Caco-2 (cell line): ENCODE measurements around the gene TRIM2. TPM values are rescaled to one million over a fixed set of nuclear protein-coding genes. Genes with fewer than 3 reads are reported as not detected.

Experiments used
- BruUV-seq: library from RNA; stranded (reverse); fragments of 400-500 nt; replicated peaks from 2 replicates; lab custom pipeline; 2021; lab: Mats Ljungman, UMichigan
- CTCF ChIA-PET: fragments of 300-600 bp; sonication (Branson Sonifier 250); formaldehyde crosslinking; loops from one replicate; lab custom pipeline; 2022; ENCODE audit warnings: antibody characterized with exemption; lab: Charles Lee
- POLR2A ChIA-PET: fragments of 300-600 bp; sonication (Branson Sonifier 250); formaldehyde crosslinking; loops from one replicate; lab custom pipeline; 2022; ENCODE audit warnings: antibody characterized with exemption; lab: Charles Lee
- DNase-seq, 2 experiments: peaks; one replicate each; pipeline versions ENCODE4 v3.0.0 to v3.0.0-alpha.2; 2020 to 2022
- H3K27me3 ChIP-seq: replicated peaks from 2 replicates; pipeline ENCODE4 v1.6.0; 2011; ENCODE audit warnings: low read length; ENCODE audit not compliant: control insufficient read depth, insufficient read depth
- H3K36me3 ChIP-seq: 2 replicates; pipeline ENCODE4 v1.5.1; 2011; ENCODE audit warnings: low read length; ENCODE audit not compliant: control insufficient read depth, insufficient read depth
- H3K4me1 ChIP-seq: fragments of 250-450 bp; sonication (Bioruptor Pico); 2 replicates; pipeline ENCODE4 v1.5.1; 2020; ENCODE audit warnings: mild to moderate bottlenecking
- H3K4me3 ChIP-seq: 2 replicates; pipeline ENCODE4 v1.5.1; 2011; ENCODE audit warnings: low read depth, mild to moderate bottlenecking, control low read depth, low read length
- H3K9me3 ChIP-seq: fragments of 250-450 bp; sonication (Bioruptor Pico); 2 replicates; pipeline ENCODE4 v1.5.1; 2020; ENCODE audit warnings: mild to moderate bottlenecking, moderate library complexity
- H3K27ac Mint-ChIP-seq: one replicate; pipeline ENCODE4 v1.8.0; 2022; ENCODE audit warnings: mixed read lengths; ENCODE audit not compliant: unreplicated experiment
- H3K27me3 Mint-ChIP-seq: one replicate; pipeline ENCODE4 v1.8.0; 2022; ENCODE audit warnings: mixed read lengths; ENCODE audit not compliant: insufficient read depth, unreplicated experiment
- H3K36me3 Mint-ChIP-seq: one replicate; pipeline ENCODE4 v1.8.0; 2022; ENCODE audit warnings: mild to moderate bottlenecking, mixed read lengths; ENCODE audit not compliant: insufficient read depth, unreplicated experiment
- H3K4me1 Mint-ChIP-seq: one replicate; pipeline ENCODE4 v1.8.0; 2022; ENCODE audit warnings: low read depth, mixed read lengths; ENCODE audit not compliant: unreplicated experiment
- H3K4me3 Mint-ChIP-seq: one replicate; pipeline ENCODE4 v1.8.0; 2022; ENCODE audit warnings: mild to moderate bottlenecking, moderate library complexity, mixed read lengths; ENCODE audit not compliant: unreplicated experiment
- H3K9me3 Mint-ChIP-seq: one replicate; pipeline ENCODE4 v1.8.0; 2022; ENCODE audit warnings: mixed read lengths; ENCODE audit not compliant: unreplicated experiment
- intact Hi-C: fragments of 100-400 bp; cut with micrococcal nuclease; formaldehyde crosslinking; loops from one replicate; pipeline ENCODE4 v1.10.0; 2022; ENCODE audit not compliant: unreplicated experiment
- total RNA-seq: library from RNA; stranded (reverse); gene quantifications from 2 replicates; pipeline ENCODE4 v1.2.3, GENCODE V29; 2022
- TF ChIP-seq, protein P1 (sequence below), 2 experiments: fragments of 200-600 bp in 1 of 2; IDR thresholded peaks; 1 replicate in 1 of 2; 2 replicates in 1 of 2; pipeline versions ENCODE4 v1.5.1 to v1.8.0; 2011 to 2022; ENCODE audit warnings: antibody characterized with exemption in 1 of 2, control low read depth in 1 of 2, inconsistent platforms in 1 of 2, low read depth in 1 of 2, low read length in 1 of 2, mild to moderate bottlenecking in 1 of 2, moderate library complexity in 1 of 2; ENCODE audit not compliant: insufficient read depth in 1 of 2, severe bottlenecking in 1 of 2, unreplicated experiment in 1 of 2

Gene TRIM2
- total RNA-seq, 1 experiment from 2014 or later: 62.3 TPM

DNA sequence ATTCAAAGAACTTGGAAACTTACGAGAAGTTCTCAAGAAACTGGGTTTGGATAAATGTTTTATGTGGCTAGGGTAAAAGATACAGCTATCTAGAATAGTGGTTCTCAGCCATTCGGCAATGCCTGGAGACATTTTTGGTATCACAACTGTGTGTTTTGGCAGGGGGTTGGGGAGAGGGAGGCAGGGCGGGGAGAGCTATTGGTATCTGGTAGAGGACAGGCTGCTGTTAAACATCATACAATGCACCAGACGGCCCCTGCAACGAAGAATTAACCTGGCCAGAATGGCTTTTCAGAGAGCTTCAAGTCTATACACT, 89.5 kb downstream of the TRIM2 start:
- no TSS peak for BruUV-seq
- H3K9me3 Mint-ChIP-seq: no peaks in the 10 kb centered on the region
- DNase-seq: no peak
- ChIA-PET POLR2A (no interaction called here), CTCF (interaction anchor here (1.9 kb wide), 1 partner anchor 151 kb away, joined by 7 read pairs; no protein-coding TSS in a partner anchor)
- Histone ChIP-seq H3K4me3 (no peak overlapping the region), H3K27me3 (no peaks in the 10 kb centered on the region), H3K9me3 (no peaks in the 10 kb centered on the region; the same call in 1 of the 2 replicates), H3K4me1 (no peaks in the 10 kb centered on the region), H3K36me3 (no peaks in the 10 kb centered on the region)
- peaks cover 12% of the 10 kb centered on the region for H3K36me3 Mint-ChIP-seq
- intact Hi-C loops: no loop called here
- TF ChIP-seq, protein P1, sequence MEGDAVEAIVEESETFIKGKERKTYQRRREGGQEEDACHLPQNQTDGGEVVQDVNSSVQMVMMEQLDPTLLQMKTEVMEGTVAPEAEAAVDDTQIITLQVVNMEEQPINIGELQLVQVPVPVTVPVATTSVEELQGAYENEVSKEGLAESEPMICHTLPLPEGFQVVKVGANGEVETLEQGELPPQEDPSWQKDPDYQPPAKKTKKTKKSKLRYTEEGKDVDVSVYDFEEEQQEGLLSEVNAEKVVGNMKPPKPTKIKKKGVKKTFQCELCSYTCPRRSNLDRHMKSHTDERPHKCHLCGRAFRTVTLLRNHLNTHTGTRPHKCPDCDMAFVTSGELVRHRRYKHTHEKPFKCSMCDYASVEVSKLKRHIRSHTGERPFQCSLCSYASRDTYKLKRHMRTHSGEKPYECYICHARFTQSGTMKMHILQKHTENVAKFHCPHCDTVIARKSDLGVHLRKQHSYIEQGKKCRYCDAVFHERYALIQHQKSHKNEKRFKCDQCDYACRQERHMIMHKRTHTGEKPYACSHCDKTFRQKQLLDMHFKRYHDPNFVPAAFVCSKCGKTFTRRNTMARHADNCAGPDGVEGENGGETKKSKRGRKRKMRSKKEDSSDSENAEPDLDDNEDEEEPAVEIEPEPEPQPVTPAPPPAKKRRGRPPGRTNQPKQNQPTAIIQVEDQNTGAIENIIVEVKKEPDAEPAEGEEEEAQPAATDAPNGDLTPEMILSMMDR (IDR thresholded peaks at IDR 0.05; ENCODE audit: insufficient read depth in 1 of 2, low read depth in 1 of 2, low read length in 1 of 2, severe bottlenecking in 1 of 2, unreplicated experiment in 1 of 2): no peak
- no peaks in the 10 kb centered on the region for H3K27me3 Mint-ChIP-seq
- no peak overlapping the region for H3K4me3 Mint-ChIP-seq
- H3K27ac Mint-ChIP-seq: no peak overlapping the region
- peaks cover 8% of the 10 kb centered on the region for H3K4me1 Mint-ChIP-seq

DNA sequence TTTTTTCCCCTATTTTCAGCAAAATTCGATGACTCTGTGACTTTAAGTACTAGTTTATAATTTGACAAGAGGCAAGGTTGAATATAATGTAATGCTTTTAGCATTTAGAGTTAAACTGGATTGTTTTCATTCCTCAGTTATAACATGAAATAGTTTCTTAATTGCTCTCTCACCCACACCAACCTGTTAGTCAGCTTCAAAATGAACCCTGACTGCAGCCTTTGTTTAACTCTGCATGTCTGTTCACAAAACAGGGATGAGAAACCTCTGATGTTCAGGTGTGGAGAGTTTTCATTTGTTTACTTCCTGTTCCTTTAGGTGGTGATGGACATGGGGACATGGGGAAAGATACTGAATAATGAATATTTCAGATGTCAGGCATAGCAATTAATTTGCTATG, 90.4 kb downstream of the TRIM2 start:
- peaks cover 18% of the 10 kb centered on the region for H3K36me3 Mint-ChIP-seq
- POLR2A ChIA-PET: no interaction called here
- no peak overlapping the region for H3K4me3 Mint-ChIP-seq

DNA sequence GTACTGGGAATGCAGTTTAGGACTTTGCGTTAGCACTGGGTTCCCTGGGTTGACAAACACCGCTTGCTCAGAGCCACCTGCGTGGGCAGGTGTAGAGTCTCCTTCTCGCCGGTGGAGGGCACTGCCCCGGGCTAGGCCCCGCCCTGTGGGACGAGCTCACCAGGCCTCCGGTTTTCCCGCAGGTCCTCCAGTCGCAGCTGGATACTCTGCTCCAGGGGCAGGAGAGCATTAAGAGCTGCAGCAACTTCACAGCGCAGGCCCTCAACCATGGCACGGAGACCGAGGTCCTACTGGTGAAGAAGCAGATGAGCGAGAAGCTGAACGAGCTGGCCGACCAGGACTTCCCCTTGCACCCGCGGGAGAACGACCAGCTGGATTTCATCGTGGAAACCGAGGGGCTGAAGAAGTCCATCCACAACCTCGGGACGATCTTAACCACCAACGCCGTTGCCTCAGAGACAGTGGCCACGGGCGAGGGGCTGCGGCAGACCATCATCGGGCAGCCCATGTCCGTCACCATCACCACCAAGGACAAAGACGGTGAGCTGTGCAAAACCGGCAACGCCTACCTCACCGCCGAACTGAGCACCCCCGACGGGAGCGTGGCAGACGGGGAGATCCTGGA, 91.0 kb downstream of the TRIM2 start:
- BruUV-seq: TSS peak; percentile 35

More for the DNA sequence above, 90.4 kb downstream of the TRIM2 start:
- BruUV-seq: no TSS peak
- H3K36me3 ChIP-seq: no peaks in the 10 kb centered on the region
- peaks cover 8% of the 10 kb centered on the region for H3K4me1 Mint-ChIP-seq
- peaks cover 5% of the 10 kb centered on the region for H3K9me3 Mint-ChIP-seq
- H3K4me1 ChIP-seq: no peaks in the 10 kb centered on the region
- no peaks in the 10 kb centered on the region for H3K27me3 Mint-ChIP-seq
- TF ChIP-seq, protein P1 (IDR thresholded peaks at IDR 0.05; ENCODE audit: insufficient read depth in 1 of 2, low read depth in 1 of 2, low read length in 1 of 2, severe bottlenecking in 1 of 2, unreplicated experiment in 1 of 2): no peak
- H3K9me3 ChIP-seq: no peaks in the 10 kb centered on the region; the same call in none of the 2 replicates
- no peaks in the 10 kb centered on the region for H3K27me3 ChIP-seq
- intact Hi-C loops: no loop called here
- CTCF ChIA-PET: interaction anchor here (1.9 kb wide), 1 partner anchor 152 kb away, joined by 7 read pairs; no protein-coding TSS in a partner anchor
- DNase-seq: no peak
- H3K27ac Mint-ChIP-seq: no peak overlapping the region
- no peak overlapping the region for H3K4me3 ChIP-seq

More for the DNA sequence above, 91.0 kb downstream of the TRIM2 start:
- TF ChIP-seq, protein P1 (IDR thresholded peaks at IDR 0.05; ENCODE audit: insufficient read depth in 1 of 2, low read depth in 1 of 2, low read length in 1 of 2, severe bottlenecking in 1 of 2, unreplicated experiment in 1 of 2): no peak
- ChIA-PET POLR2A (no interaction called here), CTCF (no interaction called here)
- H3K36me3 Mint-ChIP-seq: peaks cover 21% of the 10 kb centered on the region
- DNase-seq: no peak
- peaks cover 11% of the 10 kb centered on the region for H3K9me3 Mint-ChIP-seq
- Histone ChIP-seq H3K9me3 (peaks cover 4% of the 10 kb centered on the region), H3K4me3 (no peak overlapping the region), H3K27me3 (no peaks in the 10 kb centered on the region), H3K4me1 (no peaks in the 10 kb centered on the region), H3K36me3 (no peaks in the 10 kb centered on the region)
- H3K27me3 Mint-ChIP-seq: no peaks in the 10 kb centered on the region
- H3K27ac Mint-ChIP-seq: no peak overlapping the region
- intact Hi-C loops: no loop called here
- H3K4me3 Mint-ChIP-seq: no peak overlapping the region
- H3K4me1 Mint-ChIP-seq: peaks cover 8% of the 10 kb centered on the region
